GM19351 (cell line): ENCODE results near the gene HMX1.

Experiments used
- ATAC-seq: cut with Tn5 transposase; IDR thresholded peaks from one replicate; pipeline ENCODE4 v1.9.1; 2021; ENCODE audit warnings: mild to moderate bottlenecking, moderate library complexity; ENCODE audit not compliant: unreplicated experiment

HMX1 gene

GRCh38 chr4:8869002-8869897 is 2.4 kb downstream of the HMX1 start:
- no peak for ATAC-seq

GRCh38 chr4:8868321-8869001 is 3.2 kb downstream of the HMX1 start:
- ATAC-seq = no peak

- ATAC-seq = no peak
These were observed 3.9 kb downstream of the HMX1 start for GRCh38 chr4:8867624-8868320.

- no peak for ATAC-seq
These were observed 4.6 kb downstream of the HMX1 start for GRCh38 chr4:8866828-8867623.

GRCh38 chr4:8866421-8866820 is 5.2 kb downstream of the HMX1 start:
- ATAC-seq = no peak

- no peak for ATAC-seq
These were observed 5.8 kb downstream of the HMX1 start for GRCh38 chr4:8865681-8866310.

GRCh38 chr4:8864912-8865680 is 6.5 kb downstream of the HMX1 start:
- ATAC-seq = no peak

GRCh38 chr4:8863686-8864682 is 7.7 kb downstream of the HMX1 start:
- ATAC-seq = no peak

- ATAC-seq = no peak
These were observed 8.6 kb downstream of the HMX1 start for GRCh38 chr4:8862800-8863685.

GRCh38 chr4:8862334-8862733 is 9.3 kb downstream of the HMX1 start:
- no peak for ATAC-seq

GRCh38 chr4:8861576-8862295 is 9.9 kb downstream of the HMX1 start:
- ATAC-seq = no peak

GRCh38 chr4:8860892-8861575 is 10.6 kb downstream of the HMX1 start:
- no peak for ATAC-seq

- ATAC-seq = no peak
These were observed 11.3 kb downstream of the HMX1 start for GRCh38 chr4:8860096-8860891.

- no peak for ATAC-seq
These were observed 12.0 kb downstream of the HMX1 start for GRCh38 chr4:8859550-8860095.

- ATAC-seq = no peak
These were observed 12.9 kb downstream of the HMX1 start for GRCh38 chr4:8858701-8859210.
